HepG2 (cell line): ENCODE measurements around the gene CD70. TPM values are rescaled to one million over a fixed set of nuclear protein-coding genes. Genes with fewer than 3 reads are reported as not detected.

Experiments
- ATAC-seq: fragments of 200-7000 bp; cut with Tn5 transposase; 3 replicates; pipeline ENCODE4 v1.9.1; 2020; ENCODE audit warnings: mild to moderate bottlenecking, moderate library complexity
- BruUV-seq: library from RNA; stranded (reverse); fragments of 400-500 nt; replicated peaks from 2 replicates; lab custom pipeline; 2021; lab: Mats Ljungman, UMichigan
- CTCF ChIA-PET: fragments of 300-600 bp; formaldehyde crosslinking; extraction: SDS; loops from one replicate; lab custom pipeline; 2021; ENCODE audit warnings: low total read pairs, inconsistent platforms, low intra/inter-chr PET ratio; lab: Yijun Ruan, JAX
- POLR2A ChIA-PET: fragments of 350-600 bp; sonication (Branson Sonifier 250); formaldehyde crosslinking; loops from one replicate; lab custom pipeline; 2020; ENCODE audit warnings: antibody characterized with exemption, inconsistent platforms; lab: Yijun Ruan, JAX
- DNase-seq: peaks from one replicate; pipeline ENCODE4 v3.0.0-alpha.2; 2015; ENCODE audit warnings: low spot score
- FAIRE-seq: peaks from 3 replicates; lab custom pipeline; 2011; peaks lifted over from hg19 to GRCh38; lab: Jason Lieb, UNC
- H2AFZ ChIP-seq: one replicate; pipeline ENCODE4 v1.6.1; 2011; ENCODE audit warnings: low read length, inconsistent platforms
- H3K27ac ChIP-seq: fragments of 300-600 bp; 3 replicates; pipeline ENCODE4 v1.8.0; 2011; ENCODE audit warnings: mixed run types, mild to moderate bottlenecking, mixed read lengths, low read length, inconsistent platforms; ENCODE audit not compliant: insufficient read depth; ENCODE audit errors: extremely low read length
- H3K27me3 ChIP-seq, 2 experiments: fragments of 200-600 bp in 1 of 2; 2 replicates in 1 of 2; 3 replicates in 1 of 2; pipeline versions ENCODE4 v1.6.0 to v1.8.0; 2011; ENCODE audit warnings: low read length in 2 of 2, mild to moderate bottlenecking in 2 of 2, moderate library complexity in 2 of 2, inconsistent platforms in 1 of 2; ENCODE audit not compliant: insufficient read depth in 2 of 2, control insufficient read depth in 1 of 2
- H3K36me3 ChIP-seq, 2 experiments: fragments of 200-600 bp in 1 of 2; replicated peaks in 1 of 2; 2 replicates in 1 of 2; 3 replicates in 1 of 2; pipeline versions ENCODE4 v1.5.1 to v1.8.0; 2011; ENCODE audit warnings: low read length in 2 of 2, inconsistent platforms in 1 of 2; ENCODE audit not compliant: insufficient read depth in 2 of 2, control insufficient read depth in 1 of 2
- H3K4me1 ChIP-seq: 2 replicates; pipeline ENCODE4 v1.5.1; 2012; ENCODE audit warnings: low read length, inconsistent platforms; ENCODE audit not compliant: insufficient read depth
- H3K4me2 ChIP-seq: 2 replicates; pipeline ENCODE4 v1.6.0; 2011; ENCODE audit warnings: low read depth, low read length, inconsistent platforms
- H3K4me3 ChIP-seq, 3 experiments: fragments of 200-600 bp in 1 of 3; sonication (generic), shearing (Covaris generic) in 1 of 3; replicated peaks in 1 of 3; 2 replicates each; pipeline ENCODE4 v1.5.1; 2011 to 2016; ENCODE audit warnings: low read length in 3 of 3, inconsistent platforms in 2 of 3, low read depth in 2 of 3, mild to moderate bottlenecking in 2 of 3, control low read depth in 1 of 3, mixed read lengths in 1 of 3; ENCODE audit not compliant: insufficient read depth in 1 of 3
- H3K79me2 ChIP-seq: one replicate; pipeline ENCODE4 v1.6.1; 2011; ENCODE audit warnings: low read length, inconsistent platforms; ENCODE audit not compliant: insufficient read depth
- H3K9ac ChIP-seq: 2 replicates; pipeline ENCODE4 v1.6.0; 2011; ENCODE audit warnings: mild to moderate bottlenecking, low read depth, low read length, inconsistent platforms; ENCODE audit not compliant: insufficient read depth
- H3K9me3 ChIP-seq: 2 replicates; pipeline ENCODE4 v1.5.1; 2012; ENCODE audit warnings: mild to moderate bottlenecking, low read length
- H4K20me1 ChIP-seq: 2 replicates; pipeline ENCODE4 v1.6.0; 2011; ENCODE audit warnings: inconsistent platforms, mild to moderate bottlenecking, low read length, moderate library complexity; ENCODE audit not compliant: insufficient read depth
- CBFB ChIP-seq: sonication (generic); formaldehyde crosslinking; IDR thresholded peaks from 2 replicates; pipeline ENCODE4 v1.4.0; 2020; ENCODE audit warnings: missing genetic modification reagents
- CTCF ChIP-seq: sonication (generic); formaldehyde crosslinking; IDR thresholded peaks from 2 replicates; pipeline ENCODE4 v1.5.0; 2020; ENCODE audit warnings: mild to moderate bottlenecking, missing genetic modification reagents, moderate library complexity
- NR0B2 ChIP-seq: sonication (generic); formaldehyde crosslinking; IDR thresholded peaks from 2 replicates; pipeline ENCODE4 v1.4.0; 2020; ENCODE audit warnings: mild to moderate bottlenecking, missing genetic modification reagents
- SP4 ChIP-seq: sonication (generic); formaldehyde crosslinking; IDR thresholded peaks from 2 replicates; pipeline ENCODE4 v1.8.1; 2023; ENCODE audit warnings: mild to moderate bottlenecking, missing genetic modification reagents
- SRF ChIP-seq: IDR thresholded peaks from 2 replicates; pipeline ENCODE4 v1.6.1; 2011; ENCODE audit warnings: mild to moderate bottlenecking, low read depth, low read length, moderate library complexity
- STAT5B ChIP-seq: sonication (generic); formaldehyde crosslinking; IDR thresholded peaks from 2 replicates; pipeline ENCODE4 v1.4.0; 2020; ENCODE audit warnings: missing genetic modification reagents
- ZBTB44 ChIP-seq: sonication (generic); formaldehyde crosslinking; IDR thresholded peaks from 2 replicates; pipeline ENCODE4 v1.4.0; 2020; ENCODE audit warnings: missing genetic modification reagents
- ZBTB46 ChIP-seq: sonication (generic); formaldehyde crosslinking; IDR thresholded peaks from 2 replicates; pipeline ENCODE4 v1.4.0; 2020; ENCODE audit warnings: mild to moderate bottlenecking, missing genetic modification reagents, borderline replicate concordance
- ZNF687 ChIP-seq: sonication (generic); formaldehyde crosslinking; IDR thresholded peaks from 2 replicates; pipeline ENCODE4 v1.5.1; 2020; ENCODE audit warnings: mild to moderate bottlenecking, missing genetic modification reagents, moderate library complexity
- ZNF891 ChIP-seq: sonication (generic); formaldehyde crosslinking; IDR thresholded peaks from 2 replicates; pipeline ENCODE4 v1.5.0; 2020; ENCODE audit warnings: mild to moderate bottlenecking, missing genetic modification reagents
- WGBS: methylation state at CpG from one replicate; pipeline ENCODE4 v1.1.6; 2017; ENCODE audit warnings: low lambda C conversion rate; 5-methylcytosine and 5-hydroxymethylcytosine counted together
- in situ Hi-C: cut with HindIII; loops from 2 replicates; pipeline ENCODE4 v1.10.0; 2017; ENCODE audit warnings: low pct_unique_long_range_greater_than_20kb; ENCODE audit not compliant: extremely low pct_ligation_motif_present
- intact Hi-C: fragments of 100-400 bp; cut with micrococcal nuclease; formaldehyde crosslinking; loops from one replicate; pipeline ENCODE4 v1.10.0; 2022; ENCODE audit not compliant: unreplicated experiment
- polyA plus RNA-seq, 8 experiments: library from polyadenylated mRNA; depleted of rRNA in 3 of 8; stranded (reverse) in 7 of 8; unstranded in 1 of 8; fragments of >200 nt; fragmentation: Illumina TruSeq in 4 of 8; extraction: Trizol in 4 of 8; gene quantifications; 2 replicates each; pipeline versions ENCODE4 v1.2.1 to v1.2.3, GENCODE V29; 2011 to 2016; ENCODE audit warnings: low read depth in 4 of 8, missing spikeins in 1 of 8, mixed read lengths in 1 of 8; ENCODE audit not compliant: insufficient read depth in 1 of 8
- total RNA-seq, 5 experiments: library from RNA; depleted of rRNA; stranded (reverse); fragments of >200 nt; fragmentation: Illumina TruSeq; extraction: Trizol; gene quantifications; 2 replicates each; pipeline ENCODE4 v1.2.3, GENCODE V29; 2016; ENCODE audit warnings: low read depth in 1 of 5

CD70 gene
- total and polyA plus RNA-seq, 2 of the 13 experiments (the other 11 are each of a cell fraction or from before 2014, with no cell fraction given), result 0.13 TPM; not detected in 1

GRCh38 chr19:6556043-6556449 is 34.9 kb downstream of the CD70 start:
- H3K27me3 ChIP-seq, result no peaks in the 10 kb centered on the region

More at GRCh38 chr19:6556043-6556449, 34.9 kb downstream of the CD70 start:
- intact Hi-C loops (no loop called here), in situ Hi-C loops (no loop called here)
- Histone ChIP-seq H3K27ac (no peak overlapping the region), H4K20me1 (no peaks in the 10 kb centered on the region), H3K79me2 (no peaks in the 10 kb centered on the region), H3K4me1 (0 out of 2 replicates have a peak, but pooled peaks cover 7% of the 10 kb centered on the region), H3K9me3 (no peaks in the 10 kb centered on the region), H3K9ac (no peak overlapping the region), H2AFZ (no peak overlapping the region), H3K36me3 (no peaks in the 10 kb centered on the region), H3K4me3 (no peak overlapping the region), H3K4me2 (no peak overlapping the region)
- DNase-seq (no peak), FAIRE-seq (no peak), ATAC-seq (no peak)
- TF ChIP-seq STAT5B (CRISPR knock-in tag) (no peak), ZNF687 (CRISPR knock-in tag) (no peak), SRF (no peak), ZNF891 (CRISPR knock-in tag) (no peak), CTCF (CRISPR knock-in tag) (no peak), ZBTB46 (CRISPR knock-in tag) (no peak), NR0B2 (no peak), ZBTB44 (CRISPR knock-in tag) (no peak), CBFB (CRISPR knock-in tag) (no peak), SP4 (CRISPR knock-in tag) (no peak)
- ChIA-PET POLR2A (no interaction called here), CTCF (no interaction called here)
- BruUV-seq, result no TSS peak
- 5% methylated on average over 2 of the region's 2 CpGs for WGBS
